ENCODE data around the gene NDFIP2.
"Not testable (repeated sequence)": the region's sequence is repeated elsewhere in the genome, so short reads cannot be mapped to it uniquely, and the experiment has no call there.

The NDFIP2 gene

DNA sequence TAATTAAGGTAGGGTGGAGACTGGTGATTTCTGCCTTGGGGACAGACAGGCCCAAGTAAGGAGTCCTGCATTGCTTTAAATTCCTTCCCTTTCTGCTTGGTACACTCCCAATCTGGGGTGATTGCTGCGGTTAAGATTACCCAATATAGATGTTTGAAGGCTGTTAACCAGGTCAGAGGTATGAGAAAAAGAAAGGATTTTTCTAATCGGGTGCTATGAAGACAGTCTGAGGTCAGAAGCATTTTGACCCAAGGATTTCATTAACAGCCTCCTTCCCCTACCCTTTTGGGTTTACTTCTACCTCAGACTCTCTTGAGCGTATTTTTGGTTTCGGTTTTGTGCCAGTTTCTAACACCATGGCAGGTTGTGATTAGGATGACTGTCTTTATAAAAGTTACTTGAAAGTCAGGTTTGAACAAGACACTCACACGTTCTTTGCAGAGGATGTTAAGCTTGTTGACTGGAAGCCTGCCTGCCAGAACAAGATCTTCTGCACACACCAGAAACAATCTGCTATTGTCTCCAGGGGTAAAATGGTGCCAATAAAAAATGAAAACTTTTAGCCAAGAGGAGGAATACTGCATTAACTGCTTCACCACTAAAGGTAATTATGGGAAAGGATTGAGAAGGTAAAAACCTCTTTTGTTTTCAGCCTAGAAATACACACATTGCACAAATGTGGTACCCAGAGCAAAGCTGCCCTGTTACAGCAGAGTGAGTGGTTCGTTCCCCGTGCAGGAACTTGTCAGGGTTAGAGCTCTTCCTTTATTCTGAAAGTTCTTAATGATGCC lies 108.8 kb downstream of the NDFIP2 start:
- Mint-ChIP-seq H3K9me3 (peaks cover 3% of the 10 kb centered on the region), H3K27ac (no peak overlapping the region), H3K27me3 (ENCODE audit: low read depth) (no peaks in the 10 kb centered on the region), H3K4me1 (ENCODE audit: low read depth) (no peaks in the 10 kb centered on the region), H3K36me3 (ENCODE audit: low read depth) (no peaks in the 10 kb centered on the region), H3K4me3 (no peak overlapping the region)
- no peak for DNase-seq (ENCODE audit: low spot score)

DNA sequence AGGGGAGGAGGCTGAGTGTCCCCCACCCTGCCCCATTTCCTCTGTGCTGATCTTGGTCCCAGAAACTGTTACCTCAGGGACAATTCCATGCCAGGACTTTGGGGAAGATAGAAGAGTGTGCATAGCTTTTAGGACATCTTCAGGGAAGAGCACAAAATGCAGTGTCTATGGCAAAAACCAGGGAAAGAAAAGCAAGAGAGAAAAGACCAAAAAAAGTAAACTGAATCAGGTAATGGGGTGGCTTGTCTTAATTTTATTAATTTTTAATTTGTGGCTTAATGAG lies 109.4 kb downstream of the NDFIP2 start:
- Mint-ChIP-seq H3K27me3 (ENCODE audit: low read depth) (peaks cover under 1% of the 10 kb centered on the region), H3K4me1 (ENCODE audit: low read depth) (no peaks in the 10 kb centered on the region), H3K4me3 (no peak overlapping the region), H3K27ac (no peak overlapping the region), H3K36me3 (ENCODE audit: low read depth) (no peaks in the 10 kb centered on the region), H3K9me3 (no peaks in the 10 kb centered on the region)
- DNase-seq (ENCODE audit: low spot score): no peak

DNA sequence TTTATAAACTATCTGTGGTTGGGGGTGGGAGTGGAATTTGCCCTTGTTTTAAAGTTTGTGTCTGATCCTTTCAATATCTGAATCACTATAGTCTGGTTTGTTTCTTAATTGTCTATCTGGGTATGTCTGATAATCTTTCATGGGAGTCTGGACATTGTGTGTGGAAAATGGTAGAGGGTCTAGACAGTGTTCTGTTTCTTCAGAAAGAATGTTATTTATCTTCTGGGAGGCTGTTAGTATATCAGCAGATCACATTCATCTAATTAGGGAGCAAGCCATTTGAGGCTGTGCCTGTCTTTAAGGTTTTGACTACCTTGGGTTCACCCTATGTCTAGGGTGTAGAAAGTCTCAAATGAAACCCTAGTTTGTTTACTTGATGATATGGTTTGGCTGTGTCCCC lies 110.5 kb downstream of the NDFIP2 start:
- DNase-seq (ENCODE audit: low spot score): no peak
- Mint-ChIP-seq H3K9me3 (no peaks in the 10 kb centered on the region), H3K4me1 (ENCODE audit: low read depth) (no peaks in the 10 kb centered on the region), H3K27me3 (ENCODE audit: low read depth) (peaks cover 3% of the 10 kb centered on the region), H3K27ac (no peak overlapping the region), H3K4me3 (no peak overlapping the region), H3K36me3 (ENCODE audit: low read depth) (no peaks in the 10 kb centered on the region)

- Mint-ChIP-seq H3K36me3 (ENCODE audit: low read depth) (no peaks in the 10 kb centered on the region), H3K4me1 (ENCODE audit: low read depth) (no peaks in the 10 kb centered on the region), H3K4me3 (no peak overlapping the region), H3K9me3 (no peaks in the 10 kb centered on the region), H3K27ac (no peak overlapping the region), H3K27me3 (ENCODE audit: low read depth) (peaks cover 3% of the 10 kb centered on the region)
- DNase-seq (ENCODE audit: low spot score): no peak
Observed at GRCh38 chr13:79593121-79593520, 112.2 kb downstream of the NDFIP2 start.

DNA sequence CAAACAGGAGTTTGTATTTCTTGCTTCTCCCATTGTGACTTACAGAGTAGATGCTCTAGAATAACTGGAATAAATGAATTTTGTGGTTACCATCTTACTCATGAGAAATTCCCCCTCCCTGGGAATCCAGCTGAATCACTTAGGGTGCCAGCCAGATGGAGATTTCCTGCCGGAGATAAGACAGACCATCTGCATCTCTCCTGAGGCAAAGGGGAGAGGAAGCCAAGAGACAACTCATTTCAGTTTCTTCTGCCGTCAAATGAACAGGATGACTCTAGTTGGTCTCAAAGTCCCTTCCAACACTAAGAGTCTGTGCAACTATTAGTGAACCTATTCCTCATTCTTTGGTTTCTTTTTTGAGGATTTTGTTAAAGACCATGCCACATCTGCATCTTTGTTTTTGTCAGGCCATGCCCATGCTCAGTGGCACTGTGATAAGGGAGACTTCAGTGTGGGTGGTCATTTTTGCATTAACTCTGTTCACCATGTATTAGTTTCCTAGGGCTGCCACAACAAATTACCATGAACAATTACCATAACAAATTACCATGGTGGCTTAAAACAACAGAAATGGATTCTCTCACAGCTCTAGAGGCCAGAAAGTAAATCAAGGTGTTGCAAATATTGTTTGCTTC lies 112.8 kb downstream of the NDFIP2 start:
- Mint-ChIP-seq H3K4me1 (ENCODE audit: low read depth) (no peaks in the 10 kb centered on the region), H3K9me3 (no peaks in the 10 kb centered on the region), H3K27ac (no peak overlapping the region), H3K36me3 (ENCODE audit: low read depth) (no peaks in the 10 kb centered on the region), H3K4me3 (no peak overlapping the region), H3K27me3 (ENCODE audit: low read depth) (peaks cover 3% of the 10 kb centered on the region)
- DNase-seq (ENCODE audit: low spot score): no peak

- not testable (repeated sequence) for H3K4me1 Mint-ChIP-seq (ENCODE audit: low read depth); H3K27ac Mint-ChIP-seq; H3K36me3 Mint-ChIP-seq (ENCODE audit: low read depth); DNase-seq (ENCODE audit: low spot score); H3K27me3 Mint-ChIP-seq (ENCODE audit: low read depth); H3K9me3 Mint-ChIP-seq; H3K4me3 Mint-ChIP-seq
Observed at GRCh38 chr13:79600146-79600545, 119.2 kb downstream of the NDFIP2 start.

DNA sequence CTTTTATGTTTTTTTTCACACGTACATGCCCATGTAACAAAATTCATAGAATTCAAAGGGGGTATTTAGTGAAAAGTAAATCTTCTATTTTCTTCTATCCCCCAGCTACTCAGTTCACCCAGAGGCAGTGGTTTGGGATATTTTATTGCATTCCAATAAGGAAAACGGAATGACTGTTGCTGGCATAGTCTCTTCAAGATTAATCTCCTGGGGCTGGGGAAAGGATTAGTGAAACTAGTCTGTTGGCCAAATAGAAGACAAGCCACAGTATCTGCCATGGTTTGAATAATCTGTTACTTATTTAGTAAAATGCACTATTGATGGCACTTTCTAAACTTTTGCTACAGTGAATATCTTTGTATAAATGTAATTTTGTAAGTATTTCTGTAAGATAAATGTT lies 122.0 kb downstream of the NDFIP2 start:
- Mint-ChIP-seq H3K4me1 (ENCODE audit: low read depth) (no peaks in the 10 kb centered on the region), H3K27ac (no peak overlapping the region), H3K9me3 (no peaks in the 10 kb centered on the region), H3K36me3 (ENCODE audit: low read depth) (no peaks in the 10 kb centered on the region), H3K4me3 (no peak overlapping the region), H3K27me3 (ENCODE audit: low read depth) (peaks cover under 1% of the 10 kb centered on the region)
- DNase-seq (ENCODE audit: low spot score): no peak

GRCh38 chr13:79604752-79605151 lies 123.8 kb downstream of the NDFIP2 start:
- H3K9me3 Mint-ChIP-seq: no peaks in the 10 kb centered on the region
- no peaks in the 10 kb centered on the region for H3K36me3 Mint-ChIP-seq (ENCODE audit: low read depth)
- no peak overlapping the region for H3K4me3 Mint-ChIP-seq
- no peak overlapping the region for H3K27ac Mint-ChIP-seq
- no peak for DNase-seq (ENCODE audit: low spot score)
- H3K27me3 Mint-ChIP-seq (ENCODE audit: low read depth): peaks cover 5% of the 10 kb centered on the region
- H3K4me1 Mint-ChIP-seq (ENCODE audit: low read depth): no peaks in the 10 kb centered on the region

Measured in T-helper 2 cell treated with Interferon-gamma antibody and Interleukin-4, amounts not matched to agents 5 μg/mL and 100 μg/mL, for 36 hours (primary cell).